Measurements from ENCODE around the gene TULP4.

Gene TULP4

DNA sequence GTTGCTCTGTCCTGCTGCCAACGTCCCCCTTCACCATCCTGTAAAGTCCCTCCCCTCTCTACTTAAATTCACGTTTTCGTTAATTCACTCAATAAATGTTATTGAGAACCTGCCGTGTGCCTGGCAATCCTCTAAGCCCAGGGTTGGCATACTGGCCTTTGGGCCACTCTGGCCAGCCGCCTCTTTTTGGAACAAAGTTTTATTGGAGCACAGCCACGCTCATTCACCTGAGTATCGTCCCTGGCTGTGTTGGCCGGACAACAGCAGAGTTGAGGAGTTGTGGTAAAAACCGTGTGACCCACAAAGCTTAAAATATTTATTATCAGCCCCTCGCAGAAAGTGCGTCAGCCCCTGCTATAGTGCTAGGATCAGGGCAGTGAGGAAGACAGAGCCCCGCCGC lies 192.9 kb downstream of the TULP4 start (continued):
- TF ChIP-seq ZNF747 (tag by site-specific recombination; IDR thresholded peaks at IDR 0.05), result no peak
- TF ChIP-seq ZNF660 (tag by site-specific recombination; IDR thresholded peaks at IDR 0.05), result no peak
- no peak for TF ChIP-seq ZNF341 (tag by site-specific recombination; IDR thresholded peaks at IDR 0.05; ENCODE audit: low read depth)
- TF ChIP-seq ZNF555 (tag by site-specific recombination; conservative IDR thresholded peaks at IDR 0.05), result no peak
- TF ChIP-seq ZNF155 (tag by site-specific recombination; IDR thresholded peaks at IDR 0.05), result no peak
- TF ChIP-seq TRIM28 (IDR thresholded peaks at IDR 0.05; ENCODE audit: borderline replicate concordance, low read length), result no peak
- no peak for TF ChIP-seq ZBTB20 (tag by site-specific recombination; IDR thresholded peaks at IDR 0.05)

DNA sequence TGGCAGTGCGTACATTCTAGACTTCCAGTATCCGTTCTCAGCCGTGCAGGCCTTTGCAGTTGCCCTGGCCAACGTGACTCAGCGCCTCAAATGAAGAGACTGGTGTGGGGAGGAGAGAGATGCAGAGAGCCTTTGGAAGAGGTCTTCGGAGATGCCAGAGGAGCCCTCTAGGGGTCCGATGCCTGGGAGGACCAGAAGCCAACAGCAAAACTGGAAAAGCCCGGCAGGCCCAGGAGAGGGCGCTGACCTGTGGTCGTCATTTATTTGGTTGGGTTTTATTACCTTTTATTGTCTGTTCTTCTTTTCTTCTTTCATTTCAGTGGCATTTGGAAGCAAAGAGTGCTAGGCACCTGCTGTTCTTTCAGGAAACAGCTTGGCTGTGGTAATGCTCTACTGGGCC lies 194.3 kb downstream of the TULP4 start:
- no peak overlapping the region for H3K4me3 ChIP-seq (ENCODE audit: low read depth, low read length)
- H3K27ac ChIP-seq (ENCODE audit: extremely low read depth, low read depth, low read length), result no peak overlapping the region
- TF ChIP-seq ZNF544 (tag by site-specific recombination; IDR thresholded peaks at IDR 0.05) (no peak), ZNF670 (tag by site-specific recombination; IDR thresholded peaks at IDR 0.05; ENCODE audit: low read depth) (no peak), KLF1 (tag by site-specific recombination; IDR thresholded peaks at IDR 0.05) (no peak), ZNF140 (tag by site-specific recombination; IDR thresholded peaks at IDR 0.05) (no peak)
- TF ChIP-seq, protein P1, sequence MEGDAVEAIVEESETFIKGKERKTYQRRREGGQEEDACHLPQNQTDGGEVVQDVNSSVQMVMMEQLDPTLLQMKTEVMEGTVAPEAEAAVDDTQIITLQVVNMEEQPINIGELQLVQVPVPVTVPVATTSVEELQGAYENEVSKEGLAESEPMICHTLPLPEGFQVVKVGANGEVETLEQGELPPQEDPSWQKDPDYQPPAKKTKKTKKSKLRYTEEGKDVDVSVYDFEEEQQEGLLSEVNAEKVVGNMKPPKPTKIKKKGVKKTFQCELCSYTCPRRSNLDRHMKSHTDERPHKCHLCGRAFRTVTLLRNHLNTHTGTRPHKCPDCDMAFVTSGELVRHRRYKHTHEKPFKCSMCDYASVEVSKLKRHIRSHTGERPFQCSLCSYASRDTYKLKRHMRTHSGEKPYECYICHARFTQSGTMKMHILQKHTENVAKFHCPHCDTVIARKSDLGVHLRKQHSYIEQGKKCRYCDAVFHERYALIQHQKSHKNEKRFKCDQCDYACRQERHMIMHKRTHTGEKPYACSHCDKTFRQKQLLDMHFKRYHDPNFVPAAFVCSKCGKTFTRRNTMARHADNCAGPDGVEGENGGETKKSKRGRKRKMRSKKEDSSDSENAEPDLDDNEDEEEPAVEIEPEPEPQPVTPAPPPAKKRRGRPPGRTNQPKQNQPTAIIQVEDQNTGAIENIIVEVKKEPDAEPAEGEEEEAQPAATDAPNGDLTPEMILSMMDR (tag by site-specific recombination; IDR thresholded peaks at IDR 0.05), result peak; percentile 56
- TF ChIP-seq, protein P2, sequence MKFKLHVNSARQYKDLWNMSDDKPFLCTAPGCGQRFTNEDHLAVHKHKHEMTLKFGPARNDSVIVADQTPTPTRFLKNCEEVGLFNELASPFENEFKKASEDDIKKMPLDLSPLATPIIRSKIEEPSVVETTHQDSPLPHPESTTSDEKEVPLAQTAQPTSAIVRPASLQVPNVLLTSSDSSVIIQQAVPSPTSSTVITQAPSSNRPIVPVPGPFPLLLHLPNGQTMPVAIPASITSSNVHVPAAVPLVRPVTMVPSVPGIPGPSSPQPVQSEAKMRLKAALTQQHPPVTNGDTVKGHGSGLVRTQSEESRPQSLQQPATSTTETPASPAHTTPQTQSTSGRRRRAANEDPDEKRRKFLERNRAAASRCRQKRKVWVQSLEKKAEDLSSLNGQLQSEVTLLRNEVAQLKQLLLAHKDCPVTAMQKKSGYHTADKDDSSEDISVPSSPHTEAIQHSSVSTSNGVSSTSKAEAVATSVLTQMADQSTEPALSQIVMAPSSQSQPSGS (tag by site-specific recombination; IDR thresholded peaks at IDR 0.05; ENCODE audit: low read depth), result no peak
- H3K9me3 ChIP-seq (ENCODE audit: control insufficient read depth, insufficient read depth, low read depth, low read length), result no peaks in the 10 kb centered on the region
- ChIA-PET POLR2A (no interaction called here), CTCF (interaction anchor here (0.6 to 1.4 kb wide), 2 partner anchors 44 to 286 kb away, joined by 4 read pairs; no protein-coding TSS in a partner anchor)
- no peaks in the 10 kb centered on the region for H3K4me1 ChIP-seq (ENCODE audit: control insufficient read depth, insufficient read depth, low read length)
- H3K36me3 ChIP-seq (ENCODE audit: control insufficient read depth in 2 of 2, insufficient read depth in 1 of 2, low read length in 2 of 2), result peaks cover 0 to 46% of the 10 kb centered on the region in 2 experiments; a peak in 2 of 3 replicates

DNA sequence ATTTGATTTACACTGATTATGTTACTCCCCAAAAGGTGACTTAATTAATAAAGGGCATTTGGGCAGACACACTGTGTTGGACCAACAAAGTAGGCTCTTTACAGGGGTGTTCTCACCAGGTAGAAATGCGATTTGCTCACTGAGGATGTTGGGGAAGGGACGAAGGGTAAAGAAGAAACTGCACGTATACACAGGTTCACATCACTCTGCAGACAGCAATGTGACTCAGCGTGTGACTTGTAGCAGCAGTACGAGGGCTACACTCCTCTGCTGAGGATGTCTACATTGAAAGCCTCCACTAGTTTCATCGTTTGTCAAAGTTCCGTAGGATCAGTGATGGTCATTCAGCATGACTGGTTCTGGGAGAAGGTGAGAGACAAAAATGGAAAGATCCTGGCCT lies 194.9 kb downstream of the TULP4 start:
- no peak overlapping the region for H3K27ac ChIP-seq (ENCODE audit: extremely low read depth, low read depth, low read length)
- ChIA-PET CTCF (no interaction called here), POLR2A (no interaction called here)
- no peaks in the 10 kb centered on the region for H3K4me1 ChIP-seq (ENCODE audit: control insufficient read depth, insufficient read depth, low read length)
- no peaks in the 10 kb centered on the region for H3K9me3 ChIP-seq (ENCODE audit: control insufficient read depth, insufficient read depth, low read depth, low read length)
- peaks cover 0 to 41% of the 10 kb centered on the region in 2 experiments; a peak in 2 of 3 replicates for H3K36me3 ChIP-seq (ENCODE audit: control insufficient read depth in 2 of 2, insufficient read depth in 1 of 2, low read length in 2 of 2)
- no peak overlapping the region for H3K4me3 ChIP-seq (ENCODE audit: low read depth, low read length)
- TF ChIP-seq, protein P3, sequence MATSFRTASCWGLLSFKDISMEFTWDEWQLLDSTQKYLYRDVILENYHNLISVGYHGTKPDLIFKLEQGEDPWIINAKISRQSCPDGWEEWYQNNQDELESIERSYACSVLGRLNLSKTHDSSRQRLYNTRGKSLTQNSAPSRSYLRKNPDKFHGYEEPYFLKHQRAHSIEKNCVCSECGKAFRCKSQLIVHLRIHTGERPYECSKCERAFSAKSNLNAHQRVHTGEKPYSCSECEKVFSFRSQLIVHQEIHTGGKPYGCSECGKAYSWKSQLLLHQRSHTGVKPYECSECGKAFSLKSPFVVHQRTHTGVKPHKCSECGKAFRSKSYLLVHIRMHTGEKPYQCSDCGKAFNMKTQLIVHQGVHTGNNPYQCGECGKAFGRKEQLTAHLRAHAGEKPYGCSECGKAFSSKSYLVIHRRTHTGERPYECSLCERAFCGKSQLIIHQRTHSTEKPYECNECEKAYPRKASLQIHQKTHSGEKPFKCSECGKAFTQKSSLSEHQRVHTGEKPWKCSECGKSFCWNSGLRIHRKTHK (tag by site-specific recombination; IDR thresholded peaks at IDR 0.05), result no peak
- TF ChIP-seq, protein P4, sequence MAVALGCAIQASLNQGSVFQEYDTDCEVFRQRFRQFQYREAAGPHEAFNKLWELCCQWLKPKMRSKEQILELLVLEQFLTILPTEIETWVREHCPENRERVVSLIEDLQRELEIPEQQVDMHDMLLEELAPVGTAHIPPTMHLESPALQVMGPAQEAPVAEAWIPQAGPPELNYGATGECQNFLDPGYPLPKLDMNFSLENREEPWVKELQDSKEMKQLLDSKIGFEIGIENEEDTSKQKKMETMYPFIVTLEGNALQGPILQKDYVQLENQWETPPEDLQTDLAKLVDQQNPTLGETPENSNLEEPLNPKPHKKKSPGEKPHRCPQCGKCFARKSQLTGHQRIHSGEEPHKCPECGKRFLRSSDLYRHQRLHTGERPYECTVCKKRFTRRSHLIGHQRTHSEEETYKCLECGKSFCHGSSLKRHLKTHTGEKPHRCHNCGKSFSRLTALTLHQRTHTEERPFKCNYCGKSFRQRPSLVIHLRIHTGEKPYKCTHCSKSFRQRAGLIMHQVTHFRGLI (tag by site-specific recombination; IDR thresholded peaks at IDR 0.05), result no peak
- TF ChIP-seq ZNF221 (tag by site-specific recombination; IDR thresholded peaks at IDR 0.05; ENCODE audit: borderline replicate concordance) (no peak), ZIC2 (tag by site-specific recombination; IDR thresholded peaks at IDR 0.05) (no peak), ZNF792 (tag by site-specific recombination; IDR thresholded peaks at IDR 0.05) (no peak), ZNF600 (tag by site-specific recombination; IDR thresholded peaks at IDR 0.05) (no peak), ZNF561 (tag by site-specific recombination; IDR thresholded peaks at IDR 0.05; ENCODE audit: borderline replicate concordance) (no peak), ZNF624 (tag by site-specific recombination; IDR thresholded peaks at IDR 0.05) (no peak)
- TF ChIP-seq, protein P5, sequence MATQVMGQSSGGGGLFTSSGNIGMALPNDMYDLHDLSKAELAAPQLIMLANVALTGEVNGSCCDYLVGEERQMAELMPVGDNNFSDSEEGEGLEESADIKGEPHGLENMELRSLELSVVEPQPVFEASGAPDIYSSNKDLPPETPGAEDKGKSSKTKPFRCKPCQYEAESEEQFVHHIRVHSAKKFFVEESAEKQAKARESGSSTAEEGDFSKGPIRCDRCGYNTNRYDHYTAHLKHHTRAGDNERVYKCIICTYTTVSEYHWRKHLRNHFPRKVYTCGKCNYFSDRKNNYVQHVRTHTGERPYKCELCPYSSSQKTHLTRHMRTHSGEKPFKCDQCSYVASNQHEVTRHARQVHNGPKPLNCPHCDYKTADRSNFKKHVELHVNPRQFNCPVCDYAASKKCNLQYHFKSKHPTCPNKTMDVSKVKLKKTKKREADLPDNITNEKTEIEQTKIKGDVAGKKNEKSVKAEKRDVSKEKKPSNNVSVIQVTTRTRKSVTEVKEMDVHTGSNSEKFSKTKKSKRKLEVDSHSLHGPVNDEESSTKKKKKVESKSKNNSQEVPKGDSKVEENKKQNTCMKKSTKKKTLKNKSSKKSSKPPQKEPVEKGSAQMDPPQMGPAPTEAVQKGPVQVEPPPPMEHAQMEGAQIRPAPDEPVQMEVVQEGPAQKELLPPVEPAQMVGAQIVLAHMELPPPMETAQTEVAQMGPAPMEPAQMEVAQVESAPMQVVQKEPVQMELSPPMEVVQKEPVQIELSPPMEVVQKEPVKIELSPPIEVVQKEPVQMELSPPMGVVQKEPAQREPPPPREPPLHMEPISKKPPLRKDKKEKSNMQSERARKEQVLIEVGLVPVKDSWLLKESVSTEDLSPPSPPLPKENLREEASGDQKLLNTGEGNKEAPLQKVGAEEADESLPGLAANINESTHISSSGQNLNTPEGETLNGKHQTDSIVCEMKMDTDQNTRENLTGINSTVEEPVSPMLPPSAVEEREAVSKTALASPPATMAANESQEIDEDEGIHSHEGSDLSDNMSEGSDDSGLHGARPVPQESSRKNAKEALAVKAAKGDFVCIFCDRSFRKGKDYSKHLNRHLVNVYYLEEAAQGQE (tag by site-specific recombination; IDR thresholded peaks at IDR 0.05), result no peak
- TF ChIP-seq, protein P6, sequence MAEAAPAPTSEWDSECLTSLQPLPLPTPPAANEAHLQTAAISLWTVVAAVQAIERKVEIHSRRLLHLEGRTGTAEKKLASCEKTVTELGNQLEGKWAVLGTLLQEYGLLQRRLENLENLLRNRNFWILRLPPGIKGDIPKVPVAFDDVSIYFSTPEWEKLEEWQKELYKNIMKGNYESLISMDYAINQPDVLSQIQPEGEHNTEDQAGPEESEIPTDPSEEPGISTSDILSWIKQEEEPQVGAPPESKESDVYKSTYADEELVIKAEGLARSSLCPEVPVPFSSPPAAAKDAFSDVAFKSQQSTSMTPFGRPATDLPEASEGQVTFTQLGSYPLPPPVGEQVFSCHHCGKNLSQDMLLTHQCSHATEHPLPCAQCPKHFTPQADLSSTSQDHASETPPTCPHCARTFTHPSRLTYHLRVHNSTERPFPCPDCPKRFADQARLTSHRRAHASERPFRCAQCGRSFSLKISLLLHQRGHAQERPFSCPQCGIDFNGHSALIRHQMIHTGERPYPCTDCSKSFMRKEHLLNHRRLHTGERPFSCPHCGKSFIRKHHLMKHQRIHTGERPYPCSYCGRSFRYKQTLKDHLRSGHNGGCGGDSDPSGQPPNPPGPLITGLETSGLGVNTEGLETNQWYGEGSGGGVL (tag by site-specific recombination; IDR thresholded peaks at IDR 0.05), result no peak

All from HEK293 (cell line).